ENCODE measurements around the gene SYT7. TPM values are rescaled to one million over a fixed set of nuclear protein-coding genes. Genes with fewer than 3 reads are reported as not detected.
"Not testable (repeated sequence)": the region's sequence is repeated elsewhere in the genome, so short reads cannot be mapped to it uniquely, and the experiment has no call there.

Gene SYT7
- polyA plus RNA-seq, 3 donors, result 2.4 to 11.1 (median 6.9) TPM

GRCh38 chr11:61477126-61477525, 103.8 kb downstream of the SYT7 start:
- 41 to 50% (median 49%) methylated on average over 8 of the region's 8 CpGs for WGBS, 3 donors

GRCh38 chr11:61476371-61476770, 104.5 kb downstream of the SYT7 start:
- 83 to 92% (median 91%) methylated on average over 3 of the region's 3 CpGs for WGBS, 3 donors
- H3K27ac ChIP-seq (ENCODE audit: low read depth, low read length), result no peak overlapping the region

More at GRCh38 chr11:61477126-61477525, 103.8 kb downstream of the SYT7 start:
- no peak overlapping the region for H3K27ac ChIP-seq (ENCODE audit: low read depth, low read length)

DNA sequence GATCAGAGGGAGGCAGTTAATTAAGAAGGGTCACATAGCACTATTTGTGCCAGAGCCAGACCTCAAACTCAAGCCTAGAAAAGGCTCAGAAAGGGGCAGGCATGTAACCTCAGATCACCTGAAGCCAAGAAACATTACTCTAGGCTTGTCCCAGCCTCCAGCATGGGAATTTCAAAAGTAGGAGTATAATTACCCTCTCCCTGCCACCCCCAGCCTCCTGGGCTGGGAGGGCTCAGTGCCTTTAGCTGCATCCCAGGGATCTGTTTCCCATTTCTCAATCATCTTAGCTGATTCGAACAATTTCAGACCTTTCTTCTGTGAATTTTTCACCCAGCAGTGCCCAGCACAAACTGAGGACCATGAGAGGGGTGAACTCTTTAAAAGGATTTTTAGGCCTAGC, 105.4 kb downstream of the SYT7 start:
- no peak overlapping the region for H3K27ac ChIP-seq (ENCODE audit: low read depth, low read length)
- 81 to 96% (median 82%) methylated on average over 1 of the region's 1 CpG for WGBS, 3 donors

GRCh38 chr11:61474013-61474643, 106.7 kb downstream of the SYT7 start:
- H3K27ac ChIP-seq (ENCODE audit: low read depth, low read length), result peak overlapping the region; percentile 60
- 57 to 90% (median 65%) methylated on average over 6 of the region's 6 CpGs for WGBS, 3 donors

DNA sequence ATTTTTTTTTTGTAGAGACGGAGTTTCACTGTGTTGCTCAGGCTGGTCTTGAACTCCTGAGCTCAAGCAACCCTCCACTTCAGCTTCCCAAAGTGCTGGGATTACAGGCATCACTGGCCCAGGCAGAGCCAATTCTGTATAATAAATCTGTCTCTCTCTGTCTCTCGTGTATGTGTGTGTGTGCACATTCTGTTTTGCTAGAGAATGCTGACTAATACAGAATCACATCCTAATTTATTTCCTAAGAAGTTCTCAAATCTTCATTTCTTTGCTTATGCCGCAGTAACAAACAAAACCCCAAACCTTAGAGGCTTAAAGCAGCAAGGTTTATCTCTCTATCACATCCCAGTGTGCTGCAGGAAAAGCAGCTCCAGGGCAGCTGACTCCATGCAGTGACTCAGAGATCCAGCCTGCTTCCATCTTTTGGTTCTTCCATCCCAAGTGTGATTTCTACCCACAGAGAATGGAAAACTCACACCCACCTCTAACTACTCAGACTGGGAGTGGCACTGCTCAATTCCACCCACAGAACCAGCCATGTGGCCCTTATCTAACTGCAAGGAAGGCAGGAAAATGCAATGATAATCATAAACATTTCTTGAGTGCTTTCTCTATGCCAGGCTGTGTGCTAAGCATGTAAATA, 107.4 kb downstream of the SYT7 start:
- WGBS, 3 donors, result 65 to 85% (median 79%) methylated on average over 3 of the region's 3 CpGs
- H3K27ac ChIP-seq (ENCODE audit: low read depth, low read length), result peak overlapping the region; percentile 60

- no peak overlapping the region for H3K27ac ChIP-seq (ENCODE audit: low read depth, low read length)
- WGBS, 3 donors, result 56 to 73% (median 66%) methylated on average over 5 of the region's 5 CpGs
Measured at GRCh38 chr11:61472868-61473267, 108.0 kb downstream of the SYT7 start.

DNA sequence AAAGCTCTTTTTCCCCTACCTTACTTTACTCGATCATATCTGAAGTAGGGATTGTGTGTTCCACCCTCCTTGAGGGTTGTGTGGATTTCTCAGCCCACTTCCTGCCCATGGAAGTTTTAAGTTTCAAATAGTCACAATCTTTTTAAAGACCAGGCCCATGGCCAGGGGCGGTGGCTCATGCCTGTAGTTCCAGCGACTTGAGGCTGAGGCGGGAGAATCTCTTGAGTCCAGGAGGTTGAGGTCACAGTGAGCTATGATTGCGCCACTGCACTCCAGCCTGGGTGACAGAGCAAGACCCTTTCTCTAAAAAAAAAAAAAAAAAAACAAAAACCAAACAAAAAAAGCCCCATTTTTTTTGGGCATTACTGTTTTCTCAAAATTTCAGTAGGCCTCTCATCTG, 108.6 kb downstream of the SYT7 start:
- 41 to 83% (median 57%) methylated on average over 5 of the region's 5 CpGs for WGBS, 3 donors

DNA sequence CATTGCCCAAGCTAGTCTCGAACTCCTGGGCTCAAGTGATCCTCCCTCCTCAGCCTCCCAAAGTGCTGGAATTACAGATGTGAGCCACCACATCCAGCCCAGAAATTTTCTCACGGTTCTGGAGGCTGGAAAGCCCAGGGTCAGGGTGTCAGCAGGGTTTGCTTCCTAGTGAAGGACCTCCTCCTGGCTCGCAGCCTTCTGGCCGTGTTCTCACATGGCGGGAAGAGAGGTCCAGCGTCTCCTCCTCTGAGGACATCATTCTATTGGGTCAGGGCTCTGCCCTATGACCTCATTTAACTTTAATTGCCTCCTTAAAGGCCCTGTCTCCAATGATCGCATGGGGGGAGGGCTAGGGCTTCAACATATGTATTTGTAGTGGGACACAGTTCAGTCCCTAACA, 112.9 kb downstream of the SYT7 start:
- no peak overlapping the region for H3K27ac ChIP-seq (ENCODE audit: low read depth, low read length)
- WGBS, 3 donors, result 63 to 74% (median 73%) methylated on average over 7 of the region's 7 CpGs

More for the DNA sequence above, 108.6 kb downstream of the SYT7 start:
- peak overlapping the region; percentile 26 for H3K27ac ChIP-seq (ENCODE audit: low read depth, low read length)

- not testable (repeated sequence) for H3K27ac ChIP-seq (ENCODE audit: low read depth, low read length)
- 76 to 90% (median 82%) methylated on average over 6 of the region's 6 CpGs for WGBS, 3 donors
Measured at GRCh38 chr11:61467602-61468001, 113.3 kb downstream of the SYT7 start.

Other genes starting within 250 kb of the SYT7 start
- 100 to 1,000 TPM in 1 of 3 donors, 10 to 100 TPM in 2; 52.2 to 107 (median 87.7) TPM for gene DDB1, start 248.0 kb downstream of the SYT7 start, polyA plus RNA-seq
- 10 to 100 TPM; 24.6 to 29.5 (median 26.3) TPM for gene TKFC, start 247.8 kb downstream of the SYT7 start, polyA plus RNA-seq
- gene CYB561A3, start 219.2 kb downstream of the SYT7 start, polyA plus RNA-seq, result 10 to 100 TPM; 23.1 to 39.4 (median 31.2) TPM
- gene TMEM138, start 218.7 kb downstream of the SYT7 start, polyA plus RNA-seq, result 10 to 100 TPM; 17.3 to 54.1 (median 46.8) TPM
- gene TMEM216, start 188.5 kb downstream of the SYT7 start, polyA plus RNA-seq, result 10 to 100 TPM; 12.9 to 26.3 (median 14.3) TPM
- gene CPSF7, start 151.1 kb downstream of the SYT7 start, polyA plus RNA-seq, result 10 to 100 TPM; 28.5 to 52.8 (median 42.7) TPM
- 10 to 100 TPM; 22.5 to 45.2 (median 43.9) TPM for gene SDHAF2, start 151.0 kb downstream of the SYT7 start, polyA plus RNA-seq
- gene LRRC10B, start 72.3 kb downstream of the SYT7 start, polyA plus RNA-seq, result 1 to 10 TPM; 1.3 to 3.0 (median 2.2) TPM
- gene DAGLA, start 99.3 kb upstream of the SYT7 start, polyA plus RNA-seq, result 1 to 10 TPM; 1.1 to 2.6 (median 2.1) TPM
- gene MYRF, start 171.6 kb upstream of the SYT7 start, polyA plus RNA-seq, result 10 to 100 TPM in 1 of 3 donors, 1 to 10 TPM in 2; 4.0 to 13.4 (median 7.5) TPM
- gene TMEM258, start 211.5 kb upstream of the SYT7 start, polyA plus RNA-seq, result 100 to 1,000 TPM; 163 to 234 (median 214) TPM
- 1 to 10 TPM; 4.8 to 6.5 (median 6.3) TPM for gene FEN1, start 211.8 kb upstream of the SYT7 start, polyA plus RNA-seq
- 10 to 100 TPM in 2 of 3 donors, 1 to 10 TPM in 1; 5.9 to 33.6 (median 29.6) TPM for gene FADS1, start 235.9 kb upstream of the SYT7 start, polyA plus RNA-seq
- gene FADS2, start 247.2 kb upstream of the SYT7 start, polyA plus RNA-seq, result 10 to 100 TPM; 10.2 to 42.1 (median 27.9) TPM

Measured in adipose tissue (tissue), 3 donors.